Skeletal muscle satellite cell (primary cell): ENCODE results near the gene TDRD6.

Experiments used
- H3K27me3 ChIP-seq: 2 replicates; pipeline ENCODE4 v1.7.0; 2013; ENCODE audit warnings: low read length; ENCODE audit not compliant: control insufficient read depth, insufficient read depth
- H3K36me3 ChIP-seq: 2 replicates; pipeline ENCODE4 v1.7.0; 2013; ENCODE audit warnings: mild to moderate bottlenecking, control low read depth, low read length; ENCODE audit not compliant: insufficient read depth
- H3K4me1 ChIP-seq: 2 replicates; pipeline ENCODE4 v1.7.0; 2013; ENCODE audit warnings: low read length; ENCODE audit not compliant: control insufficient read depth, insufficient read depth
- H3K4me2 ChIP-seq: 2 replicates; pipeline ENCODE4 v1.7.0; 2013; ENCODE audit warnings: mild to moderate bottlenecking, low read length
- H3K4me3 ChIP-seq: 2 replicates; pipeline ENCODE4 v1.7.0; 2013; ENCODE audit warnings: low read length
- H3K9ac ChIP-seq: 2 replicates; pipeline ENCODE4 v1.7.0; 2013; ENCODE audit warnings: mild to moderate bottlenecking, low read depth, low read length, moderate library complexity
- H3K9me3 ChIP-seq: replicated peaks from 2 replicates; pipeline ENCODE4 v1.7.0; 2013; ENCODE audit warnings: mild to moderate bottlenecking, control low read depth, low read length

Gene TDRD6

GRCh38 chr6:46689657-46690056 lies 2.0 kb downstream of the TDRD6 start:
- H3K4me3 ChIP-seq: no peak overlapping the region

GRCh38 chr6:46690141-46690755 lies 2.6 kb downstream of the TDRD6 start:
- Histone ChIP-seq H3K9me3 (no peaks in the 10 kb centered on the region), H3K4me2 (no peak overlapping the region), H3K9ac (no peak overlapping the region), H3K4me3 (no peak overlapping the region), H3K27me3 (no peaks in the 10 kb centered on the region), H3K4me1 (peaks cover 7% of the 10 kb centered on the region), H3K36me3 (no peaks in the 10 kb centered on the region)

More at GRCh38 chr6:46689657-46690056, 2.0 kb downstream of the TDRD6 start:
- Histone ChIP-seq H3K9ac (no peak overlapping the region), H3K4me1 (peaks cover 8% of the 10 kb centered on the region), H3K9me3 (no peaks in the 10 kb centered on the region), H3K36me3 (no peaks in the 10 kb centered on the region), H3K4me2 (no peak overlapping the region), H3K27me3 (no peaks in the 10 kb centered on the region)

GRCh38 chr6:46690911-46691451 lies 3.3 kb downstream of the TDRD6 start:
- Histone ChIP-seq H3K27me3 (no peaks in the 10 kb centered on the region), H3K36me3 (no peaks in the 10 kb centered on the region), H3K4me2 (no peak overlapping the region), H3K9ac (no peak overlapping the region), H3K9me3 (no peaks in the 10 kb centered on the region), H3K4me3 (no peak overlapping the region), H3K4me1 (peaks cover 7% of the 10 kb centered on the region)

- H3K4me1 ChIP-seq: no peaks in the 10 kb centered on the region
- H3K36me3 ChIP-seq: no peaks in the 10 kb centered on the region
- H3K4me3 ChIP-seq: no peak overlapping the region
- no peak overlapping the region for H3K9ac ChIP-seq
- no peak overlapping the region for H3K4me2 ChIP-seq
- H3K27me3 ChIP-seq: peaks cover 11% of the 10 kb centered on the region
- H3K9me3 ChIP-seq: no peaks in the 10 kb centered on the region
Observed at GRCh38 chr6:46699970-46700369, 12.3 kb downstream of the TDRD6 start.

- Histone ChIP-seq H3K36me3 (no peaks in the 10 kb centered on the region), H3K9ac (no peak overlapping the region), H3K4me1 (no peaks in the 10 kb centered on the region), H3K9me3 (no peaks in the 10 kb centered on the region), H3K4me3 (no peak overlapping the region), H3K27me3 (peaks cover 11% of the 10 kb centered on the region), H3K4me2 (no peak overlapping the region)
Observed at GRCh38 chr6:46704562-46704961, 16.9 kb downstream of the TDRD6 start.

GRCh38 chr6:46706464-46706863 lies 18.8 kb downstream of the TDRD6 start:
- Histone ChIP-seq H3K4me3 (no peak overlapping the region), H3K4me2 (no peak overlapping the region)

GRCh38 chr6:46711491-46711890 lies 23.8 kb downstream of the TDRD6 start:
- Histone ChIP-seq H3K36me3 (no peaks in the 10 kb centered on the region), H3K4me3 (no peak overlapping the region), H3K27me3 (peaks cover 3% of the 10 kb centered on the region), H3K4me2 (no peak overlapping the region), H3K4me1 (no peaks in the 10 kb centered on the region), H3K9me3 (no peaks in the 10 kb centered on the region), H3K9ac (no peak overlapping the region)

More at GRCh38 chr6:46706464-46706863, 18.8 kb downstream of the TDRD6 start:
- Histone ChIP-seq H3K9me3 (no peaks in the 10 kb centered on the region), H3K36me3 (no peaks in the 10 kb centered on the region), H3K4me1 (no peaks in the 10 kb centered on the region), H3K9ac (no peak overlapping the region), H3K27me3 (peaks cover 11% of the 10 kb centered on the region)

- Histone ChIP-seq H3K4me3 (no peak overlapping the region), H3K4me1 (no peaks in the 10 kb centered on the region), H3K27me3 (peaks cover 3% of the 10 kb centered on the region), H3K36me3 (no peaks in the 10 kb centered on the region), H3K9ac (no peak overlapping the region), H3K9me3 (no peaks in the 10 kb centered on the region), H3K4me2 (no peak overlapping the region)
Observed at GRCh38 chr6:46715141-46715540, 27.5 kb downstream of the TDRD6 start.

- no peaks in the 10 kb centered on the region for H3K9me3 ChIP-seq
Observed at GRCh38 chr6:46719099-46719498, 31.4 kb downstream of the TDRD6 start.

GRCh38 chr6:46720401-46720800 lies 32.7 kb downstream of the TDRD6 start:
- peaks cover 27% of the 10 kb centered on the region for H3K27me3 ChIP-seq
- H3K36me3 ChIP-seq: no peaks in the 10 kb centered on the region
- H3K4me1 ChIP-seq: no peaks in the 10 kb centered on the region
- H3K4me3 ChIP-seq: no peak overlapping the region
- no peak overlapping the region for H3K9ac ChIP-seq
- H3K9me3 ChIP-seq: no peaks in the 10 kb centered on the region
- H3K4me2 ChIP-seq: no peak overlapping the region

More at GRCh38 chr6:46719099-46719498, 31.4 kb downstream of the TDRD6 start:
- no peak overlapping the region for H3K4me3 ChIP-seq
- H3K9ac ChIP-seq: no peak overlapping the region
- H3K4me2 ChIP-seq: no peak overlapping the region
- no peaks in the 10 kb centered on the region for H3K36me3 ChIP-seq
- no peaks in the 10 kb centered on the region for H3K4me1 ChIP-seq
- H3K27me3 ChIP-seq: peaks cover 19% of the 10 kb centered on the region

GRCh38 chr6:46729787-46730326 lies 42.2 kb downstream of the TDRD6 start:
- H3K4me1 ChIP-seq: no peaks in the 10 kb centered on the region
- no peak overlapping the region for H3K4me3 ChIP-seq
- H3K4me2 ChIP-seq: no peak overlapping the region
- no peak overlapping the region for H3K9ac ChIP-seq
- no peaks in the 10 kb centered on the region for H3K36me3 ChIP-seq
- H3K9me3 ChIP-seq: no peaks in the 10 kb centered on the region
- peaks cover 37% of the 10 kb centered on the region for H3K27me3 ChIP-seq

GRCh38 chr6:46730921-46731461 lies 43.3 kb downstream of the TDRD6 start:
- Histone ChIP-seq H3K36me3 (no peaks in the 10 kb centered on the region), H3K9ac (no peak overlapping the region), H3K4me1 (peaks cover 7% of the 10 kb centered on the region), H3K4me2 (no peak overlapping the region), H3K4me3 (no peak overlapping the region), H3K9me3 (no peaks in the 10 kb centered on the region), H3K27me3 (peaks cover 44% of the 10 kb centered on the region)
